Glomerular visceral epithelial cell (primary cell): ENCODE results near the gene GBP7.
A peak's percentile ranks its signal among the peaks of the same experiment; 100 is the strongest.
"Not testable (repeated sequence)": the region's sequence is repeated elsewhere in the genome, so short reads cannot be mapped to it uniquely, and the experiment has no call there.

Experiments
- DNase-seq: peaks from one replicate; pipeline ENCODE4 v3.0.0-alpha.2; 2016; ENCODE audit errors: extremely low spot score

The GBP7 gene

GRCh38 chr1:89170170-89171066, 5.4 kb downstream of the GBP7 start:
- DNase-seq = no peak

- no peak for DNase-seq
Measured at GRCh38 chr1:89169166-89169565, 6.6 kb downstream of the GBP7 start.

DNA sequence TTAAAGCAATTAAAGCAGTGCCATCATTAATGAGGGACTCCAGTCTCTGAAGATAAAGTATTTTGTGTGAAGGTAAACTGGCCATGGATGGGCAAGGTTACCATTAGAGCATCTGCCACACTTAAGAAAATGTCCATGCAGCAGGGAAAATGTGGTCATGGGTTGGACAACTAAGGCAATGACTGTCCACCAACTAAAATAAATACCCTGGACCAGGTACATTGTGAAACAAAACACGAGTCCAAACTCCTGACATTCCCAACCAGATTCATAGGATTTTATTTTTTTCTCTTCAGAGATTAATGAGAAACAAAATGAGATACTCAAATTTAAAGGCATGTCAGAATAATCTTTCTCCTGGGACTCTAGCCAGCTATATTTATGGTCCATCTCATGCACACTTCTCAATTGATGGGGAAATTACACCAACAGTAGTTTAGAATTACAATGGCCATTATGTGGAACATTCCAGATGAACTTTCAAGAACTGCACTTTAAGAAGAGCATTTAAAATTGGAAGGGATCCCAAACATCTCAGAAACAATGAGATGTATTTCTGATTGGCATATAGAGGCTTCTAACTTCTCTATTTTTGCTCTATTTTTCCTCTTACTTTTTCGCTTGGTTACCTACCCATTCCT, 8.1 kb downstream of the GBP7 start:
- DNase-seq = no peak

- no peak for DNase-seq
Measured at GRCh38 chr1:89166705-89167104, 9.1 kb downstream of the GBP7 start.

DNA sequence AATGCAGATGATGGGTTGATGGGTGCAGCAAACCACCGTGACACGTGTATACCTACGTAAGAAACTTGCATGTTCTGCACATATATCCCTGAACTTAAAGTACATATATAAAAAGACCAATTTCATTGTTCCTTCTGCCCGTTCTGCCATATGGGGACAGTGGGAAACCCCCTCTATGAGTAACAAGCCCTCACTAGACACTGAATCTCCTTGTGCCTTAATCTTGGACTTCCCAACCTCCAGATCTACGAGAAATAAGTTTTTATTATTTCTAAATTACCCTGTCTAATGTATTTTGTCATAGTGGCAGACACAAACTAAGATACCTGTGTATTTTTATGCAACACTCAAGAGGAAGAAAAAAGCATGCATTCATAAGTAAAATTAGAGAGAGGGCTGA, 10.0 kb downstream of the GBP7 start:
- DNase-seq = no peak

DNA sequence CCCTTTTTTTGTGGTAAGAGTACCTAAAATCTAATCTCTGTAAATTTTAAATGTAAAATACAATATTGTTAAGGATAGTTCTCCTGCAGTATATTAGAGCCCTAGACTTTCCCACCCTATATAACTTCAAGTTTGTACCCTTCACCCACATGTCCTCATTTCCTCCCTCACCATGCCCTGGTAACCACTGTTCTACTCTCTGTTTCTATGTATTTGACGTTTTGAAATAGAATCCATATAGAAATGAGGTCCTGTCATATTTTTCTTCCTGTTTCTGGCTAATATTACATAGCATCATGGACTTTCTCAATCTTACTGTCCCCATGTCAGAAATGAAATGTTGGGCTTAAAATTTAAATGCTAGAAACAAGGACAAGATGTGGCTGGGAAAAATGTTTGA, 24.8 kb downstream of the GBP7 start:
- no peak for DNase-seq

DNA sequence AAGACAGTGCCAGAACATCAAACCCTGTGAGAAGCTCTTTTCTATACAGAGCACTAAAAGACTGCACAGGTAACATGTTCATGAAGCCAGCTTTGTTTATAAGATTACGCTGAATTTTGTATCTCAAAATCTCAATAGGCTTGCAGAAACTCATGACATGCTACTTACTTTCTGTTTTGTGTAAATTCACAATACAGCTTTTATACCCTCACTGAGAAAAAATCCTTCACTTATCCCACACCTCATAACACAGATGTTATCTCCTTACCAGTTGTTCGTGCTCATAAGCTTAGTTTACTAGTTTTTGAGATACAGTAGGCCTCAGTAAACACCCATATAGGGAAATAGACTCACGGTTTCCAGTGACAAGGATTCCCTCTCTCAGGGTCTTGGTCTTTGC, 25.8 kb downstream of the GBP7 start:
- no peak for DNase-seq

DNA sequence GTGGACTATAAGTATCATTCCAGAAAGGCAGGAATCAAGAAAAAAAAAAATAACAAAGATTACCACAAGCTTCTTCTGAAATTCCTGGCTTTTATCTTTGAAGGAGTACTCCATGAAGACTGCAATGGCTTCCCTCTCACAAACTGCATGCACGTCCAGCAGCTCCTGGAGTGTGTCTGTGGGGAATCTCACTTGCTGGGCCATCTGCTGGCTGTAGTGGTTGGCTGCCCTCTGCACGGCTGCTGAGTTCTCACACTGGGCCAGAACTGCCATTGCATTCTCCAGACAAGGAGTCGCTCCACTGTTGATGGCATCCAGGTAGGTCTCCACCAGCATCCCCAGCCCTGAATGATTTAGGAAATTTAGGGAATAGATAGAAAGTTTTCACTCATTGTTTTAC, 26.6 kb downstream of the GBP7 start:
- peak; percentile 35 for DNase-seq

- DNase-seq = no peak
Measured at GRCh38 chr1:89147678-89148658, 27.8 kb downstream of the GBP7 start.

GRCh38 chr1:89146721-89147120, 29.1 kb downstream of the GBP7 start:
- DNase-seq = no peak

- DNase-seq = no peak
Measured at GRCh38 chr1:89143484-89143883, 32.3 kb downstream of the GBP7 start.

- no peak for DNase-seq
Measured at GRCh38 chr1:89142160-89142559, 33.6 kb downstream of the GBP7 start.

- no peak for DNase-seq
Measured at GRCh38 chr1:89133747-89134146, 42.1 kb downstream of the GBP7 start.

GRCh38 chr1:89130716-89131115, 45.1 kb downstream of the GBP7 start:
- DNase-seq = no peak

- DNase-seq = no peak
Measured at GRCh38 chr1:89129911-89130310, 45.9 kb downstream of the GBP7 start.

DNA sequence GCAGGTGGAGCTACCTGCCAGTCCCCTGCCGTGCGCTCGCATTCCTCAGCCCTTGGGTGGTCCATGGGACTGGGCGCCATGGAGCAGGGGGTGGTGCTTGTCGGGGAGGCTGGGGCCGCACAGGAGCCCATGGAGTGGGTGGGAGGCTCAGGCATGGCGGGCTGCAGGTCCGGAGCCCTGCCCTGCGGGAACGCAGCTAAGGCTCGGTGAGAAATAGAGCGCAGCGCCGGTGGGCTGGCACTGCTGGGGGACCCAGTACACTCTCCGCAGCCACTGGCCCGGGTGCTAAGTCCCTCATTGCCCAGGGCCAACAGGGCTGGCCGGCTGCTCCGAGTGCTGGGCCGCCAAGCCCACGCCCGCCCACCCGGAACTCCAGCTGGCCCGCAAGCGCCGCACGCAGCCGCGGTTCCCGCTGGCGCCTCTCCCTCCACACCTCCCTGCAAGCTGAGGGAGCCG, 47.8 kb downstream of the GBP7 start:
- DNase-seq = not testable (repeated sequence)

- DNase-seq = not testable (repeated sequence)
Measured at GRCh38 chr1:89126602-89127565, 48.9 kb downstream of the GBP7 start.

DNA sequence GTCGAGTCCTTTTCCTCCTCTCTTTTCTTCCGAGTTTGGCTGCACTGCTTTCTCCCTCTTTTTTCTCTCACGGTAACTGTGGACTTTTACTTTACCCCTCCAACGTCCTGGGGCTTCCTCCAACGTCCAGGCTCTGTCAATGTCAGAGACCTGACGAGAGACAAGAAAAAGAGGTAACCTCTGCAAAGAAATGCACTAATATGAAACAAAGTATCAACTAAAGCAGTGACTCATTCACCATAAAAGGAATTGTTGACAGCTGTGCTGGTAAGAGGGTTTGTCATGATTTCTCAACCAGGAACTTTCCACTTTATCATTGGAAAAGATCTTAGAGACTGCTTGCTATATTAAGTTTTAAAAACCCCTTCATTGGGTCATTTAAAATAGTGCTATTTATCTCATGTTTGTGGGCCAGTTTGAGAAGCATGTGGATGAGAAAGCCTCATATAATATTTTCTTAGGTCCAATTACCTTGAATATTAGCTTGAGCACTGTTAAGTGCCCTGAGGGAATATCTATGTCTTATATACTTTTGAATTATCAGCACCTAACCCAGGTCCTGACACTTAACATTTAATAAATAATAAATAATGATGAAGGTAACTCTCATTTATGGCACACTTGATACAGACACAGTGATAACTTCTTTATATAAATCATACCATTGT, 49.8 kb downstream of the GBP7 start, which contains the start of gene GBP2:
Gene GBP2, minus strand, starts transcription at position 202 of the 668 bp plus-strand sequence. CDS start 4,148 bp downstream, outside the sequence.
- peak; percentile 49 for DNase-seq

- DNase-seq = no peak
Measured at GRCh38 chr1:89125240-89125912, 50.4 kb downstream of the GBP7 start.
